HS-5 (cell line): ENCODE data around the gene FYB1.

ENCODE experiments used
- DNase-seq: peaks from one replicate; pipeline ENCODE4 v3.0.0-alpha.2; 2012; ENCODE audit warnings: low read depth

FYB1 gene

GRCh38 chr5:39159811-39160490, 59.4 kb downstream of the FYB1 start:
- no peak for DNase-seq

DNA sequence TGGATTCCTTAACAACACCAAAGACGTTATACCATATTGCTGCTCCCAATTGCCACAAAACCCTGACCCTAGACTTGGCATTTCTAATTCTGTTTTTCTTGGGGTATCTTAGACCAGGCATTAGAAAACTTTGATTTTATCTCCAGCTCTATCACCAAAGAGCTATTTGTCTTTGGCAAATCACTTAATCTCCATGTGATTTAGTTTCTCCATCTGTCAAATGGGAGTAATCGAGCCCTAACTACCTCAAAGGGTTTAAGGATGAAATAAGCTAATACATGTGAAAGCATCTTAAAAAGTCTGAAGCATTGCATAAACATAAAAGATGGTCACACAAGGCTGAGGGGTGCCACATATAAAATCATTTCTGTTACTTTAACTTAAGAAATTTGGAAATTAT, 60.6 kb downstream of the FYB1 start:
- DNase-seq, result no peak

DNA sequence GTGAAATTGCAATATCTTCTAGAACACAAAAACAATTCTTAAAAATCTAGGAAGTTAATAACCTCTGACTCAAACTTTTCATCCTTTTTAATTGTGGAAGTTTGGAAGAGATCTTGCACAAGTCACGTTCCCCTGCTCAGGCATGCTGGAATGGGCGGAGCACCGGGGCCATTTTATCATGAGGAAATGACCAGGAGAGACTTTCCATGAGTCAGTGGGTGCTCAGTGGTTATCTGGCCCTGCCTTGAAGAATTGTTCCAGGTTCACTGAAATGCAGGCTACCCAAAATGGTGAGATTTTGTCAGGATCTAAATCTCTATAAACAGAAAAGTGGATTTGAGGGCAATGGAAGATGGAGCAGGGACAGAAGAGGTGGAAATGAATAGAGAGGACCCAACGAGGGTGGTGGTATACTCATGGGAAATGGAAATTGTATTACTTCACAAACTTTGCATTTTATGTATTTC, 61.2 kb downstream of the FYB1 start:
- peak; percentile 53 for DNase-seq

- DNase-seq, result no peak
Measured at GRCh38 chr5:39157701-39158100, 61.7 kb downstream of the FYB1 start.

DNA sequence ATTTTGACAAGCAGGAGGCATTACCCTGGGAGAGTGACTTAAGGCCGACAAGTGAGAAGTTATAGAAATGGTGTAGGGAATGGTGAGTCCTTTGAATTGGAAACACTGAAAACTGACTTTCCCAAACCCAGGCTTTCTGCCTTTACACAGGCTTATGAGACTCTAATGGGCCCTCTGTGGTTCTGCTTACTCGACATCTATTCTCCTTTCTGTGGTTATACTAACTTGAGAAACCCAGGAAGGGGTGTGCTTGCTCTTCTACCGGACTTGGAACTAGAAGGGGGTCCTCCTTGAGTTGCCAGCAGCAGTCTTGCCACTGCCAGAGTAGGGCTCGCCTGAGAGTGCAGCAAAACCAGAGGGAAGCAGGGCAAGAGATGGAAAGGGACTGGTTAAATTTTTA, 63.3 kb downstream of the FYB1 start:
- DNase-seq, result no peak

DNA sequence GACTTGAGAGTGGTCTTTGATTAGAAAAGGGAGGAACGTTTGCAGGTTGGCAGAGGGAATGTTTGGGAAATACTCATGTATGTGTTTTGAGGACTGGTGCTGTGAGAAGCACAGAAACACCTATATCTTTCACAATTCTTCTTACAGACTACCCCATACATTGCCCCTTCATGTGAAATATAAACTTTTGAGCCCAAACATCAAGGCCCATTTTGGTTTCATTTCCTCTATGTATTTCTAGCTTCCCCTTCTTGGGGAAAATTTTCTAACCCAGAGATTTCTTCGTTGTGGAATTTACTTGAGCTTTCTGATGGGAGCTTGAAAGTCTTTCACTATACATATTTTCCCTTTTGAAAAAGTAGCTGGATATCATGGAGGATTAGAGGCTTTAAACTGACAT, 67.6 kb downstream of the FYB1 start:
- no peak for DNase-seq

GRCh38 chr5:39149966-39150365, 69.4 kb downstream of the FYB1 start:
- no peak for DNase-seq

- DNase-seq, result peak; percentile 22
Measured at GRCh38 chr5:39148983-39149534, 70.3 kb downstream of the FYB1 start.

DNA sequence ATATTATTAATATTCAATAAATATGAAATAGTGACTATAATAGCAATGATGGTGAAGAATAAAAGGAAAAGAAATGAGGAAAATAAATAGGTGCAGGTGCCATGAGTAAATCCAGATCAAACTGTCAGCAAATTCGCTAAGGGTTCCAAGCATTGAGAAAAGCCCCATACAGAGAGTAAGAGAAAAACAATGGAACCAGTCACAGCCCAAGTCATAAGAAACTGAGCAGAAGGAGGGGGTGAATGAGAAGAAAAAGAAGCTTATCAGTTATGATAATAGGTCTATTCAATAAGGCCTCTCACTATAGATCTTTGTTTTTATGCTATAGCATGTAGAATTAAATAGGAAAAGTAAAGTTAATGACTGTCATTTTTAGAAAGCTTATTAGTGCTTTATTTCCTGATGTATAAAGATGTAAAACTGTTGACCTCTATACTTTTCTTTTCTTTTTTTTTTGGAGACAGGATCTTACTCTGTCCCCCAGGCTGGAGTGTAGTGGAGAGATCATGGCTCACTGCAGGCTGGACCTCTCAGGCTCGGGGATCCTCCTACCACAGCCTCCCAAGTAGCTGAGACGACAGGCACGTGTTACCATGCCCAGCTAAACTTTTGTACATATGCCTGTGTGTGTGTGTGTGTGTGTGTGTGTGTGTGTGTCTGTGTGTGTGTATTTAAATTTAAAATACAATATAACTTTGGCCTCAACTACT, 72.4 kb downstream of the FYB1 start:
- DNase-seq, result no peak

- DNase-seq, result no peak
Measured at GRCh38 chr5:39143151-39143860, 76.1 kb downstream of the FYB1 start.

DNA sequence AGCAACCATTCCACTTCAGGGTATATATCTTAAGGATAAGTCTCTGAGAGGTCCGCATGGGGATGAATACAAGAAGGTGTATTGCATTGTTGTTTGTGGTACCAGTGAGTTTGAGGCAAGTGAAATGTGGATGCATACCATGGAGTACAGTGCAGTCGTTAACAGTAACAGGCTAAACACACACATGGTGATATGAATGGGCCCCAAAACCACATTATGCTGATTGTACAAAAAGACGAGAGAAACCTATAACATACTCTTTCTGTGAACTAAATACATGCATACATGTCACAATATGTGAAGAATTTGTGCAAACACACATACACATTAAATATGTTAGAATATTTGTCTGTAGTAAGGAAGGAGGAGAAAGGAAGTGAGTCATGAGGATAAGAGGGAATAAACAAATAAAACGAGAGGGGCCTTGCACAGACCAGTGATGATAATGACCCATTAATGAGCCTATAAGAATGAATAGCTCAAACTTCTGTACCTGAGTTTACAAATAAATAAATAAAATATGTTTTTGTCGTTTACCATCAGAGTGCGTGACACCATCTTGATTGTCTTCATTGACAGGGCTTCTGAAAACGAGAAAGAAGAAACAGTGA, 78.7 kb downstream of the FYB1 start:
- no peak for DNase-seq

DNA sequence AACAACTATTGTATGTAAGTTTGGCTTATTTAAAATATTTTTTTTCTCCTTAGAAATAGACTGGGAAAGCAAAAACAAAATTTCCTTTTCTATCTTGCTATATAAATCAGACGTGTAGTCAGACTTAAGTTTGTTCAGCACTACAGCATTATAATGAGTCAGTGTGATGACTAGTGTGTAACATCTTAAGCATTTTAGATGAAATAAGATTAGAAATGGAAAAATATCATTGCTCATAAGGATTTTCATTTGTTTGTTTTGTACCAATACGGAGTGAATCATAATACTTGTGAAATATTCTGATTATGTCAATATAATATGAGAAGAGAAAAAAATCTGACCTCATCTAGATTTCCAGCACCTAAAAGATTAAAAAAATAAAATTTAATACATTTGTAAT, 80.5 kb downstream of the FYB1 start:
- DNase-seq, result peak; percentile 90

DNA sequence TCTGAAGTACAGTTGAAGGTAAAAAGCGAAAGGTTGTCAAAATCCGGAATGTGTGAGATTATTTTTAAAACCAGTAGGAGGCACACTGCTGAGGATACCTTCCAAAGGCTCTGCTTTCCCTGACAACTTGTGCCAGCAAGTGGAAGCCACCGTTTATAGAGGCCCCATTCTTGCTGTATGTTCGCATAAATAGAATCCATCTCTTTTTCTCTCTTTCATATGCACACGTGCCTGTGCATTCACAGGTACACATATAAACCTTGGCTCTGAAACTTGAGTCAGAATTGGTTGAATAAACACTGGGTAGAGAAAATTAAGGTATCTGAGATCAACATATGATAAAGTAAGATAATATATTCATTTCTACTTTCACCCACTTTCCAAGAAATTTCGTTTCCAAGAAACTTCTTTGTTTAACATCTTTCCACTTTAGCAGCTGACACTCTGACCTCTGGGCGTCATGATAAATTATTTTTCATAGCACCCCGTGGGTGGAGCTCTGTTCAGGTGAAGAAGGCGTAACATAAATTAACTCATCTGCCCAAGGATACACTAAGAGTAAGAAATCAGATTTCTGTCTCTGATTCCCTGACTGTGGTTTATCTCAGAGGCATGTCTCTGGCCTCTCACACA, 81.4 kb downstream of the FYB1 start:
- no peak for DNase-seq

DNA sequence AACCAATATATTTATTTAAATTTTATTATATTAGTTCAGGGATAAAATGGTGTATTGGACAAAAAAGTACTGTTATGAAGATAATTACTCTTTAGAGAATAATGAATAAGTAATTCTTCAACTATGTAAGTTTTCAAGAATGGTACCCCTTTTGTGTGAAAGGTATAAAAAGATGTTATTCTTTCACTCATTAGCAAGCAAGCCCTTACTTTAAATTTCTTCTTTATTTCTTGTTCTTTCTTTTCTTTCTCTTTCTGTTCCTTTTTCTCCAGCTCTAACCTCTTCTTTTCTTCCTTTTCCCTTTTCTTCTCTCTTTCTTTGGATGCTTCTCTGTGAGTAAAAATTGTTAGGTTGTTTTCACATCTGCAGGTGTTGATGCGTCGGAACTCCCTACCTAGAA, 82.0 kb downstream of the FYB1 start:
- no peak for DNase-seq

DNA sequence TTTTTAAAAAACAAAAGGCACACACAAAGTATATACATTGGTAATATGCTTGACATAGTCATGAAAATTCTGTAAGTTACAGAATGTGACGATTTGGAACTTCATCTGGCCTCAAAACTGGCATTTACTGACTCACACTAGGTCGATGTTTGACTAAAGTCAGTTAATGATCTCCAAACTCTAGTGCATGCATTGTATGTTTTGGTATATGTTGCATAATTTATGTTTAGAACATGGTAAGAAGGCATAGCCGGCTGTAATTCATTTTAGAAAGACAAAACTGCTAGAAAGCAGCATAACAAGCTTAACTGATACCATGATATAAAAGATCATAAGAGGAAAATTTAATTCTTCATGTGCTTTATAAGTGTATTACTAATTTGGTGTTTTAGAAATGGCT, 86.6 kb downstream of the FYB1 start:
- DNase-seq, result no peak

DNA sequence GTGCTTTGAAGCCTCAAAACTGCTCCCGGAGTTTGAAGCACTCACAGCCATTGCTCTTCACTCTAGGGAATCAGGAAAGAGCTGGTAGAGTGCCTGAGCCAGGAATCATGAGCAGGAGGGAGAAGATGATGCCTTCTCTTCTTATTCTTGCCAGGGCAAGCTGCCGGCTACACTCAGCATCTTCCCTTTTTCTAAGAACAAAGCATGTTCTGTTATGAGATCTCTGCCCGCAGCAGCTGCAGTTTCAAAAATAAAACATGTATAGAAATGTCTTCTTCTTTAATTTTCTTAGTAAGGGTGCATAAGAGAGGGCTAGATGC, 87.3 kb downstream of the FYB1 start:
- no peak for DNase-seq

- DNase-seq, result no peak
Measured at GRCh38 chr5:39131210-39132127, 87.9 kb downstream of the FYB1 start.

GRCh38 chr5:39130716-39131115, 88.6 kb downstream of the FYB1 start:
- no peak for DNase-seq

DNA sequence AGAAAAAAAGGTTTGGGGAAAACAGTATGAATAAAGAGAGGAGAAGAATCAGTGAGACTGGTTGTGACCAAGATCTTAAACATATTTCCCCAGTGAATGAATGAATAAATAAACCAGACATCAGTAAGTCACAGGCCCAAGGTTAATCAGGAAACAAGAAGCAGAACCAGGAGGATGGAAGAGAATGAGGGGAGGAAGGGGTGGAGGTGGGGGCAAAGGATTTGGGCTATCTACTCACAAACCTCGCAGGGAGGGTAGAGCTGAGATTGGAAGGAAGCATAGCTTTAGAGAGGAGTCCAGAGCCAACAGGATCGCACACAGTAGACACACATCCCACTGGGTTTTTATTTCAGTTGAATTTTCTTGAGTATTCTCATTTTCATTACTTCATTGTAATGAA, 97.4 kb downstream of the FYB1 start:
- no peak for DNase-seq

DNA sequence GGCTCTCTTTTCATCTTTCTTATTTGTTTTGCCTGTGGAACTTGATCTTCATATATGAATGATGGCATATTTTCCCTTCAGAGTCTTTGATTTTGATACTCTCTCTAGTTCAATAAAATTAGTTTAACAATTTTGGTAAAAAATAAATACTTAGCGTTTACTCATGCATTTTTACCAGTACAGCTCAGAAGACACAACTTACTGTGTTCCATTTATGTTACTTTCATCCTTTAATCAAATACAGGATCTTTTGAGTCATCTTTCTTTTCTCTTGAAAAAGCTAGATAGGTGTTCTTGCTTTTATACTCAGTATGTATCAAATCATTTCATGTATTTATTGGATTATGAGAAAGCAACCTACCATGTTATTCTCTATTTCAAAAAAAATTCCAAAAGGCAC, 98.0 kb downstream of the FYB1 start:
- no peak for DNase-seq

GRCh38 chr5:39120052-39120420, 99.3 kb downstream of the FYB1 start:
- no peak for DNase-seq
